Activated CD8-positive, alpha-beta T cell treated with anti-CD3 and anti-CD28 coated beads, Interleukin-2, amount 10 ng/mL, durations not matched to agents 7 days and 5 days (primary cell): ENCODE data around the gene ICA1. TPM values are rescaled to one million over a fixed set of nuclear protein-coding genes. Genes with fewer than 3 reads are reported as not detected.

Experiments
- ATAC-seq: fragments of 150-1000 bp; cut with Tn5 transposase; one replicate; pipeline ENCODE4 v1.10.0; 2021; ENCODE audit warnings: moderate library complexity
- CTCF ChIA-PET: fragments of 350-600 bp; sonication (Branson Sonifier 250); formaldehyde crosslinking; loops from one replicate; lab custom pipeline; 2021; ENCODE audit warnings: antibody characterized with exemption; lab: Charles Lee
- POLR2A ChIA-PET: fragments of 350-600 bp; sonication (Branson Sonifier 250); formaldehyde crosslinking; loops from one replicate; lab custom pipeline; 2021; ENCODE audit warnings: antibody characterized with exemption; lab: Charles Lee
- DNase-seq: peaks from one replicate; pipeline ENCODE4 v3.0.0-alpha.2; 2020
- H3K27ac Mint-ChIP-seq: one replicate; pipeline ENCODE4 v1.8.0; 2021; ENCODE audit warnings: mild to moderate bottlenecking, mixed read lengths
- H3K27me3 Mint-ChIP-seq: one replicate; pipeline ENCODE4 v1.8.0; 2021; ENCODE audit warnings: low read depth, mixed read lengths
- H3K36me3 Mint-ChIP-seq: one replicate; pipeline ENCODE4 v1.8.0; 2021; ENCODE audit warnings: low read depth, mixed read lengths
- H3K4me1 Mint-ChIP-seq: one replicate; pipeline ENCODE4 v1.8.0; 2021; ENCODE audit warnings: low read depth, mixed read lengths
- H3K4me3 Mint-ChIP-seq: one replicate; pipeline ENCODE4 v1.8.0; 2021; ENCODE audit warnings: mild to moderate bottlenecking, mixed read lengths
- H3K9me3 Mint-ChIP-seq: one replicate; pipeline ENCODE4 v1.8.0; 2022; ENCODE audit warnings: mixed read lengths; ENCODE audit not compliant: insufficient read depth
- total RNA-seq, 2 experiments: library from RNA; stranded (reverse); gene quantifications; one replicate each; pipeline ENCODE4 v1.2.3, GENCODE V29; 2021

The ICA1 gene
- total RNA-seq, 2 experiments from 2014 or later, result 0.76 to 1.8 TPM

- POLR2A ChIA-PET, result no interaction called here
These were observed 53.2 kb downstream of the ICA1 start for GRCh38 chr7:8208816-8209215.

GRCh38 chr7:8206956-8207355, 55.0 kb downstream of the ICA1 start:
- Mint-ChIP-seq H3K27me3 (peaks cover 49% of the 10 kb centered on the region), H3K4me3 (no peak overlapping the region), H3K27ac (no peak overlapping the region), H3K9me3 (no peaks in the 10 kb centered on the region), H3K4me1 (peaks cover 4% of the 10 kb centered on the region), H3K36me3 (no peaks in the 10 kb centered on the region)
- DNase-seq (no peak), ATAC-seq (no peak)
- CTCF ChIA-PET, result interaction anchor here (2.1 kb wide), 1 partner anchor 9 kb away, joined by 7 read pairs; no protein-coding TSS in a partner anchor
- POLR2A ChIA-PET, result no interaction called here

More at GRCh38 chr7:8208816-8209215, 53.2 kb downstream of the ICA1 start:
- CTCF ChIA-PET, result interaction anchor here (0.9 to 2.1 kb wide), 3 partner anchors 7 to 528 kb away, joined by 3 to 7 read pairs (median 5); no protein-coding TSS in a partner anchor
- Mint-ChIP-seq H3K36me3 (no peaks in the 10 kb centered on the region), H3K9me3 (no peaks in the 10 kb centered on the region), H3K4me3 (no peak overlapping the region), H3K4me1 (peaks cover 2% of the 10 kb centered on the region), H3K27ac (no peak overlapping the region), H3K27me3 (peaks cover 43% of the 10 kb centered on the region)
- DNase-seq (no peak), ATAC-seq (no peak)

GRCh38 chr7:8205537-8205936, 56.4 kb downstream of the ICA1 start:
- H3K27ac Mint-ChIP-seq, result no peak overlapping the region
- peaks cover 56% of the 10 kb centered on the region for H3K27me3 Mint-ChIP-seq
- ChIA-PET POLR2A (no interaction called here), CTCF (interaction anchor here (0.7 to 2.1 kb wide), 4 partner anchors 10 to 91 kb away, joined by 3 to 8 read pairs (median 4); no protein-coding TSS in a partner anchor)
- ATAC-seq, result no peak
- no peak overlapping the region for H3K4me3 Mint-ChIP-seq
- H3K4me1 Mint-ChIP-seq, result peaks cover 16% of the 10 kb centered on the region
- no peaks in the 10 kb centered on the region for H3K9me3 Mint-ChIP-seq
- H3K36me3 Mint-ChIP-seq, result no peaks in the 10 kb centered on the region
- DNase-seq, result no peak

GRCh38 chr7:8205031-8205387, 57.0 kb downstream of the ICA1 start:
- Mint-ChIP-seq H3K4me1 (peaks cover 19% of the 10 kb centered on the region), H3K27ac (no peak overlapping the region), H3K4me3 (no peak overlapping the region), H3K9me3 (no peaks in the 10 kb centered on the region), H3K27me3 (peaks cover 59% of the 10 kb centered on the region), H3K36me3 (peaks cover 2% of the 10 kb centered on the region)
- ATAC-seq (no peak), DNase-seq (no peak)
- ChIA-PET CTCF (interaction anchor here (0.9 to 2.1 kb wide), 3 partner anchors 10 to 91 kb away, joined by 3 to 8 read pairs (median 4); no protein-coding TSS in a partner anchor), POLR2A (no interaction called here)

GRCh38 chr7:8204339-8205030, 57.5 kb downstream of the ICA1 start:
- Mint-ChIP-seq H3K9me3 (no peaks in the 10 kb centered on the region), H3K4me3 (no peak overlapping the region), H3K27ac (no peak overlapping the region), H3K27me3 (peaks cover 56% of the 10 kb centered on the region), H3K36me3 (peaks cover 5% of the 10 kb centered on the region), H3K4me1 (peaks cover 23% of the 10 kb centered on the region)
- ChIA-PET CTCF (interaction anchor here (0.9 to 2.1 kb wide), 3 partner anchors 11 to 92 kb away, joined by 3 to 8 read pairs (median 4); no protein-coding TSS in a partner anchor), POLR2A (no interaction called here)
- ATAC-seq (no peak), DNase-seq (no peak)

- peaks cover 41% of the 10 kb centered on the region for H3K4me1 Mint-ChIP-seq
- ChIA-PET POLR2A (no interaction called here), CTCF (interaction anchor here (0.9 to 2.2 kb wide), 4 partner anchors 12 to 520 kb away, joined by 3 to 8 read pairs (median 4); no protein-coding TSS in a partner anchor)
- DNase-seq (no peak), ATAC-seq (no peak)
- no peak overlapping the region for H3K4me3 Mint-ChIP-seq
- no peaks in the 10 kb centered on the region for H3K9me3 Mint-ChIP-seq
- peaks cover 48% of the 10 kb centered on the region for H3K27me3 Mint-ChIP-seq
- no peak overlapping the region for H3K27ac Mint-ChIP-seq
- H3K36me3 Mint-ChIP-seq, result peaks cover 7% of the 10 kb centered on the region
These were observed 60.0 kb downstream of the ICA1 start for GRCh38 chr7:8201846-8202441.

- ChIA-PET POLR2A (interaction anchor here (0.8 kb wide), 1 partner anchor 231 kb away, joined by 3 read pairs; no protein-coding TSS in a partner anchor), CTCF (interaction anchor here (1.2 kb wide), 1 partner anchor 519 kb away, joined by 3 read pairs; no protein-coding TSS in a partner anchor)
- Mint-ChIP-seq H3K36me3 (peaks cover 12% of the 10 kb centered on the region), H3K4me1 (peaks cover 48% of the 10 kb centered on the region), H3K4me3 (no peak overlapping the region), H3K9me3 (no peaks in the 10 kb centered on the region), H3K27me3 (peaks cover 50% of the 10 kb centered on the region), H3K27ac (no peak overlapping the region)
- DNase-seq (no peak), ATAC-seq (no peak)
These were observed 61.2 kb downstream of the ICA1 start for GRCh38 chr7:8200717-8201116.

GRCh38 chr7:8200316-8200715, 61.7 kb downstream of the ICA1 start:
- POLR2A ChIA-PET, result no interaction called here
- no peak for DNase-seq
- H3K27ac Mint-ChIP-seq, result no peak overlapping the region
- H3K27me3 Mint-ChIP-seq, result peaks cover 48% of the 10 kb centered on the region
- peaks cover 12% of the 10 kb centered on the region for H3K36me3 Mint-ChIP-seq
- peaks cover 48% of the 10 kb centered on the region for H3K4me1 Mint-ChIP-seq
- ATAC-seq, result no peak
- H3K9me3 Mint-ChIP-seq, result no peaks in the 10 kb centered on the region
- CTCF ChIA-PET, result no interaction called here
- no peak overlapping the region for H3K4me3 Mint-ChIP-seq

GRCh38 chr7:8197994-8198698, 63.8 kb downstream of the ICA1 start:
- H3K27me3 Mint-ChIP-seq, result peaks cover 46% of the 10 kb centered on the region
- peak; percentile 88 for DNase-seq
- peak overlapping the region; percentile 4 for H3K27ac Mint-ChIP-seq
- CTCF ChIA-PET, result interaction anchor here (0.6 to 3.6 kb wide), 15 partner anchors 10 to 603 kb away, joined by 3 to 12 read pairs (median 5); partner anchors contain the start of gene GLCCI1
- H3K4me1 Mint-ChIP-seq, result peaks cover 54% of the 10 kb centered on the region
- peaks cover 12% of the 10 kb centered on the region for H3K36me3 Mint-ChIP-seq
- H3K4me3 Mint-ChIP-seq, result peak overlapping the region; percentile 0
- no peaks in the 10 kb centered on the region for H3K9me3 Mint-ChIP-seq
- POLR2A ChIA-PET, result interaction anchor here (0.7 to 3.0 kb wide), 7 partner anchors 8 to 558 kb away, joined by 3 to 12 read pairs (median 7); partner anchors contain the start of gene UMAD1
- ATAC-seq, result peak; percentile 95

- Mint-ChIP-seq H3K9me3 (no peaks in the 10 kb centered on the region), H3K4me1 (peaks cover 34% of the 10 kb centered on the region), H3K36me3 (peaks cover 5% of the 10 kb centered on the region), H3K27ac (no peak overlapping the region), H3K4me3 (no peak overlapping the region), H3K27me3 (peaks cover 23% of the 10 kb centered on the region)
- POLR2A ChIA-PET, result no interaction called here
- ATAC-seq (no peak), DNase-seq (no peak)
- CTCF ChIA-PET, result interaction anchor here (0.6 kb wide), 1 partner anchor 72 kb away, joined by 3 read pairs; no protein-coding TSS in a partner anchor
These were observed 69.1 kb downstream of the ICA1 start for GRCh38 chr7:8192897-8193296.
